ENCODE data around the gene SGSM1.

GRCh38 chr22:24819911-24820461, 14.0 kb downstream of the SGSM1 start:
- TF ChIP-seq CTCF (conservative IDR thresholded peaks at IDR 0.05; ENCODE audit: low read depth, low read length) (no peak), EZH2 (IDR thresholded peaks at IDR 0.05; ENCODE audit: low read length, unreplicated experiment) (no peak)
